Activated T-cell treated with anti-CD3 and anti-CD28 coated beads, Interleukin-2, amount 50 U/mL, for 1 hour (primary cell): ENCODE results near the gene KLHL6.

Source experiments
- DNase-seq: peaks from one replicate; pipeline ENCODE4 v3.0.0-alpha.2; 2020

The KLHL6 gene

GRCh38 chr3:183502237-183503181, 53.0 kb downstream of the KLHL6 start:
- DNase-seq, result no peak

GRCh38 chr3:183500981-183501704, 54.4 kb downstream of the KLHL6 start:
- no peak for DNase-seq

GRCh38 chr3:183500319-183500718, 55.2 kb downstream of the KLHL6 start:
- DNase-seq, result no peak

GRCh38 chr3:183498634-183499033, 56.9 kb downstream of the KLHL6 start:
- no peak for DNase-seq

- DNase-seq, result no peak
Observed at GRCh38 chr3:183497313-183497712, 58.2 kb downstream of the KLHL6 start.

GRCh38 chr3:183496311-183496710, 59.2 kb downstream of the KLHL6 start:
- DNase-seq, result no peak

- no peak for DNase-seq
Observed at GRCh38 chr3:183494341-183494740, 61.2 kb downstream of the KLHL6 start.

- no peak for DNase-seq
Observed at GRCh38 chr3:183493296-183494045, 62.0 kb downstream of the KLHL6 start.

GRCh38 chr3:183492849-183493179, 62.7 kb downstream of the KLHL6 start:
- DNase-seq, result no peak

- no peak for DNase-seq
Observed at GRCh38 chr3:183491923-183492848, 63.3 kb downstream of the KLHL6 start.

GRCh38 chr3:183491109-183491922, 64.2 kb downstream of the KLHL6 start:
- DNase-seq, result no peak

GRCh38 chr3:183490653-183491052, 64.9 kb downstream of the KLHL6 start:
- no peak for DNase-seq

- no peak for DNase-seq
Observed at GRCh38 chr3:183490211-183490601, 65.3 kb downstream of the KLHL6 start.

GRCh38 chr3:183489455-183490210, 65.9 kb downstream of the KLHL6 start:
- DNase-seq, result no peak

GRCh38 chr3:183488343-183488742, 67.2 kb downstream of the KLHL6 start:
- DNase-seq, result no peak

- no peak for DNase-seq
Observed at GRCh38 chr3:183487896-183488295, 67.6 kb downstream of the KLHL6 start.

- DNase-seq, result no peak
Observed at GRCh38 chr3:183487016-183487415, 68.5 kb downstream of the KLHL6 start.

- DNase-seq, result no peak
Observed at GRCh38 chr3:183486472-183486871, 69.0 kb downstream of the KLHL6 start.

GRCh38 chr3:183485585-183485984, 69.9 kb downstream of the KLHL6 start:
- DNase-seq, result no peak

GRCh38 chr3:183485093-183485492, 70.4 kb downstream of the KLHL6 start:
- DNase-seq, result no peak
